HepG2 (cell line): ENCODE data around the gene CRISP3. TPM values are rescaled to one million over a fixed set of nuclear protein-coding genes. Genes with fewer than 3 reads are reported as not detected.

ENCODE experiments used
- ATAC-seq: fragments of 200-7000 bp; cut with Tn5 transposase; 3 replicates; pipeline ENCODE4 v1.9.1; 2020; ENCODE audit warnings: mild to moderate bottlenecking, moderate library complexity
- BruUV-seq: library from RNA; stranded (reverse); fragments of 400-500 nt; replicated peaks from 2 replicates; lab custom pipeline; 2021; lab: Mats Ljungman, UMichigan
- CTCF ChIA-PET: fragments of 300-600 bp; formaldehyde crosslinking; extraction: SDS; loops from one replicate; lab custom pipeline; 2021; ENCODE audit warnings: low total read pairs, inconsistent platforms, low intra/inter-chr PET ratio; lab: Yijun Ruan, JAX
- POLR2A ChIA-PET: fragments of 350-600 bp; sonication (Branson Sonifier 250); formaldehyde crosslinking; loops from one replicate; lab custom pipeline; 2020; ENCODE audit warnings: antibody characterized with exemption, inconsistent platforms; lab: Yijun Ruan, JAX
- DNase-seq: peaks from one replicate; pipeline ENCODE4 v3.0.0-alpha.2; 2015; ENCODE audit warnings: low spot score
- FAIRE-seq: peaks from 3 replicates; lab custom pipeline; 2011; peaks lifted over from hg19 to GRCh38; lab: Jason Lieb, UNC
- H2AFZ ChIP-seq: one replicate; pipeline ENCODE4 v1.6.1; 2011; ENCODE audit warnings: low read length, inconsistent platforms
- H3K27ac ChIP-seq: fragments of 300-600 bp; 3 replicates; pipeline ENCODE4 v1.8.0; 2011; ENCODE audit warnings: mixed run types, mild to moderate bottlenecking, mixed read lengths, low read length, inconsistent platforms; ENCODE audit not compliant: insufficient read depth; ENCODE audit errors: extremely low read length
- H3K27me3 ChIP-seq, 2 experiments: fragments of 200-600 bp in 1 of 2; 2 replicates in 1 of 2; 3 replicates in 1 of 2; pipeline versions ENCODE4 v1.6.0 to v1.8.0; 2011; ENCODE audit warnings: low read length in 2 of 2, mild to moderate bottlenecking in 2 of 2, moderate library complexity in 2 of 2, inconsistent platforms in 1 of 2; ENCODE audit not compliant: insufficient read depth in 2 of 2, control insufficient read depth in 1 of 2
- H3K36me3 ChIP-seq, 2 experiments: fragments of 200-600 bp in 1 of 2; replicated peaks in 1 of 2; 2 replicates in 1 of 2; 3 replicates in 1 of 2; pipeline versions ENCODE4 v1.5.1 to v1.8.0; 2011; ENCODE audit warnings: low read length in 2 of 2, inconsistent platforms in 1 of 2; ENCODE audit not compliant: insufficient read depth in 2 of 2, control insufficient read depth in 1 of 2
- H3K4me1 ChIP-seq: 2 replicates; pipeline ENCODE4 v1.5.1; 2012; ENCODE audit warnings: low read length, inconsistent platforms; ENCODE audit not compliant: insufficient read depth
- H3K4me2 ChIP-seq: 2 replicates; pipeline ENCODE4 v1.6.0; 2011; ENCODE audit warnings: low read depth, low read length, inconsistent platforms
- H3K4me3 ChIP-seq, 3 experiments: fragments of 200-600 bp in 1 of 3; sonication (generic), shearing (Covaris generic) in 1 of 3; replicated peaks in 1 of 3; 2 replicates each; pipeline ENCODE4 v1.5.1; 2011 to 2016; ENCODE audit warnings: low read length in 3 of 3, inconsistent platforms in 2 of 3, low read depth in 2 of 3, mild to moderate bottlenecking in 2 of 3, control low read depth in 1 of 3, mixed read lengths in 1 of 3; ENCODE audit not compliant: insufficient read depth in 1 of 3
- H3K79me2 ChIP-seq: one replicate; pipeline ENCODE4 v1.6.1; 2011; ENCODE audit warnings: low read length, inconsistent platforms; ENCODE audit not compliant: insufficient read depth
- H3K9ac ChIP-seq: 2 replicates; pipeline ENCODE4 v1.6.0; 2011; ENCODE audit warnings: mild to moderate bottlenecking, low read depth, low read length, inconsistent platforms; ENCODE audit not compliant: insufficient read depth
- H3K9me3 ChIP-seq: 2 replicates; pipeline ENCODE4 v1.5.1; 2012; ENCODE audit warnings: mild to moderate bottlenecking, low read length
- H4K20me1 ChIP-seq: 2 replicates; pipeline ENCODE4 v1.6.0; 2011; ENCODE audit warnings: inconsistent platforms, mild to moderate bottlenecking, low read length, moderate library complexity; ENCODE audit not compliant: insufficient read depth
- ATF7-NPFF ChIP-seq: sonication (generic); formaldehyde crosslinking; IDR thresholded peaks from 2 replicates; pipeline ENCODE4 v1.8.1; 2023; ENCODE audit warnings: mild to moderate bottlenecking, low read depth, missing genetic modification reagents, moderate library complexity
- FOXC1 ChIP-seq: sonication (generic); formaldehyde crosslinking; IDR thresholded peaks from 2 replicates; pipeline ENCODE4 v1.8.0; 2022; ENCODE audit warnings: mild to moderate bottlenecking, missing genetic modification reagents, borderline replicate concordance
- RELA ChIP-seq: sonication (generic); formaldehyde crosslinking; IDR thresholded peaks from 2 replicates; pipeline ENCODE4 v1.4.0; 2020; ENCODE audit warnings: missing genetic modification reagents
- RXRA ChIP-seq: sonication (generic); formaldehyde crosslinking; IDR thresholded peaks from 2 replicates; pipeline ENCODE4 v1.5.1; 2020; ENCODE audit warnings: missing genetic modification reagents
- SSRP1 ChIP-seq: IDR thresholded peaks from 2 replicates; pipeline ENCODE4 v1.6.1; 2016; ENCODE audit warnings: control low read depth
- ZEB1 ChIP-seq: IDR thresholded peaks from 2 replicates; pipeline ENCODE4 v1.6.1; 2012; ENCODE audit warnings: mild to moderate bottlenecking, low read depth, inconsistent platforms; ENCODE audit not compliant: insufficient replicate concordance
- in situ Hi-C: cut with HindIII; loops from 2 replicates; pipeline ENCODE4 v1.10.0; 2017; ENCODE audit warnings: low pct_unique_long_range_greater_than_20kb; ENCODE audit not compliant: extremely low pct_ligation_motif_present
- intact Hi-C: fragments of 100-400 bp; cut with micrococcal nuclease; formaldehyde crosslinking; loops from one replicate; pipeline ENCODE4 v1.10.0; 2022; ENCODE audit not compliant: unreplicated experiment
- polyA plus RNA-seq, 8 experiments: library from polyadenylated mRNA; depleted of rRNA in 3 of 8; stranded (reverse) in 7 of 8; unstranded in 1 of 8; fragments of >200 nt; fragmentation: Illumina TruSeq in 4 of 8; extraction: Trizol in 4 of 8; gene quantifications; 2 replicates each; pipeline versions ENCODE4 v1.2.1 to v1.2.3, GENCODE V29; 2011 to 2016; ENCODE audit warnings: low read depth in 4 of 8, missing spikeins in 1 of 8, mixed read lengths in 1 of 8; ENCODE audit not compliant: insufficient read depth in 1 of 8
- total RNA-seq, 5 experiments: library from RNA; depleted of rRNA; stranded (reverse); fragments of >200 nt; fragmentation: Illumina TruSeq; extraction: Trizol; gene quantifications; 2 replicates each; pipeline ENCODE4 v1.2.3, GENCODE V29; 2016; ENCODE audit warnings: low read depth in 1 of 5
- TF ChIP-seq, protein P1 (sequence below): sonication (generic); formaldehyde crosslinking; IDR thresholded peaks from 2 replicates; pipeline ENCODE4 v1.4.0; 2020; ENCODE audit warnings: missing genetic modification reagents
- TF ChIP-seq, protein P2 (sequence below): sonication (generic); formaldehyde crosslinking; IDR thresholded peaks from 2 replicates; pipeline ENCODE4 v1.4.0; 2020; ENCODE audit warnings: low read depth, mild to moderate bottlenecking, missing genetic modification reagents
- TF ChIP-seq, protein P3 (sequence below): sonication (generic); formaldehyde crosslinking; IDR thresholded peaks from 2 replicates; pipeline ENCODE4 v1.4.0; 2020; ENCODE audit warnings: missing genetic modification reagents, borderline replicate concordance
- TF ChIP-seq, protein P4 (sequence below): sonication (generic); formaldehyde crosslinking; IDR thresholded peaks from 2 replicates; pipeline ENCODE4 v1.5.1; 2020; ENCODE audit warnings: mild to moderate bottlenecking, missing genetic modification reagents, moderate library complexity
- TF ChIP-seq, protein P5 (sequence below): sonication (generic); formaldehyde crosslinking; conservative IDR thresholded peaks from 2 replicates; pipeline ENCODE4 v1.5.0; 2020; ENCODE audit warnings: missing genetic modification reagents
- TF ChIP-seq, protein P6 (sequence below): sonication (generic); IDR thresholded peaks from 2 replicates; pipeline ENCODE4 v1.6.1; 2016; ENCODE audit warnings: low read depth, borderline replicate concordance

CRISP3 gene
- total and polyA plus RNA-seq, 2 of the 13 experiments (the other 11 are each of a cell fraction or from before 2014, with no cell fraction given), result not detected

DNA sequence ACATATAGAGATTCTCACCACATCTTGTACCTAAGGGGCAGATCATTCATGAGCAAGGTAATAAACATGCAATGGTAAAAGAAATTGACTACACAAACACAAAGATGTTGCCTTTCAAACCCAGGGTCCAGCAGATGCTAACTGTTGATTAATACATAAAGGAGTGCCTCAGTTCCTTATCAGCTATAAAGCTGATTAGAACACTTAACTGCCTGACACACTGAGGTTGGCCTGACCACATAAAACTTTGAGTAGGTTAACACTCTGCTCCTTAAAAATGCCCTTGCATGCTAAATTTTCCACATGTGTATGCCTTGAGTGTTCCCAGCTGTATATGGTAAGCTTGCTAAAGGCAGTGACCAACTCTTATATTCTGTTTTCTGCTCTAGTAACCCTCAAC, 45.7 kb downstream of the CRISP3 start:
- ChIA-PET POLR2A (no interaction called here), CTCF (no interaction called here)
- no peak overlapping the region for H3K4me2 ChIP-seq
- H3K9ac ChIP-seq, result no peak overlapping the region
- no peak overlapping the region for H3K4me3 ChIP-seq
- FAIRE-seq (no peak), ATAC-seq (no peak), DNase-seq (no peak)
- intact Hi-C loops (loop anchor here (10.0 kb wide), 1 partner anchor 686 kb away; no protein-coding TSS in a partner anchor), in situ Hi-C loops (no loop called here)
- no peaks in the 10 kb centered on the region for H3K4me1 ChIP-seq
- no peaks in the 10 kb centered on the region for H3K79me2 ChIP-seq
- no peaks in the 10 kb centered on the region; the same call in 1 of the 2 replicates for H3K9me3 ChIP-seq
- no peaks in the 10 kb centered on the region for H3K27me3 ChIP-seq
- no TSS peak for BruUV-seq
- no peaks in the 10 kb centered on the region for H4K20me1 ChIP-seq
- H3K27ac ChIP-seq, result no peak overlapping the region
- no peak overlapping the region for H2AFZ ChIP-seq
- H3K36me3 ChIP-seq, result no peaks in the 10 kb centered on the region
- TF ChIP-seq ATF7-NPFF (no peak), SSRP1 (no peak), ZEB1 (no peak), RXRA (no peak), FOXC1 (CRISPR knock-in tag) (no peak), RELA (CRISPR knock-in tag) (no peak)
- TF ChIP-seq, protein P1, sequence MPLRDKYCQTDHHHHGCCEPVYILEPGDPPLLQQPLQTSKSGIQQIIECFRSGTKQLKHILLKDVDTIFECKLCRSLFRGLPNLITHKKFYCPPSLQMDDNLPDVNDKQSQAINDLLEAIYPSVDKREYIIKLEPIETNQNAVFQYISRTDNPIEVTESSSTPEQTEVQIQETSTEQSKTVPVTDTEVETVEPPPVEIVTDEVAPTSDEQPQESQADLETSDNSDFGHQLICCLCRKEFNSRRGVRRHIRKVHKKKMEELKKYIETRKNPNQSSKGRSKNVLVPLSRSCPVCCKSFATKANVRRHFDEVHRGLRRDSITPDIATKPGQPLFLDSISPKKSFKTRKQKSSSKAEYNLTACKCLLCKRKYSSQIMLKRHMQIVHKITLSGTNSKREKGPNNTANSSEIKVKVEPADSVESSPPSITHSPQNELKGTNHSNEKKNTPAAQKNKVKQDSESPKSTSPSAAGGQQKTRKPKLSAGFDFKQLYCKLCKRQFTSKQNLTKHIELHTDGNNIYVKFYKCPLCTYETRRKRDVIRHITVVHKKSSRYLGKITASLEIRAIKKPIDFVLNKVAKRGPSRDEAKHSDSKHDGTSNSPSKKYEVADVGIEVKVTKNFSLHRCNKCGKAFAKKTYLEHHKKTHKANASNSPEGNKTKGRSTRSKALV (CRISPR knock-in tag), result no peak
- TF ChIP-seq, protein P2, sequence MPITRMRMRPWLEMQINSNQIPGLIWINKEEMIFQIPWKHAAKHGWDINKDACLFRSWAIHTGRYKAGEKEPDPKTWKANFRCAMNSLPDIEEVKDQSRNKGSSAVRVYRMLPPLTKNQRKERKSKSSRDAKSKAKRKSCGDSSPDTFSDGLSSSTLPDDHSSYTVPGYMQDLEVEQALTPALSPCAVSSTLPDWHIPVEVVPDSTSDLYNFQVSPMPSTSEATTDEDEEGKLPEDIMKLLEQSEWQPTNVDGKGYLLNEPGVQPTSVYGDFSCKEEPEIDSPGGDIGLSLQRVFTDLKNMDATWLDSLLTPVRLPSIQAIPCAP (CRISPR knock-in tag), result no peak
- TF ChIP-seq, protein P3, sequence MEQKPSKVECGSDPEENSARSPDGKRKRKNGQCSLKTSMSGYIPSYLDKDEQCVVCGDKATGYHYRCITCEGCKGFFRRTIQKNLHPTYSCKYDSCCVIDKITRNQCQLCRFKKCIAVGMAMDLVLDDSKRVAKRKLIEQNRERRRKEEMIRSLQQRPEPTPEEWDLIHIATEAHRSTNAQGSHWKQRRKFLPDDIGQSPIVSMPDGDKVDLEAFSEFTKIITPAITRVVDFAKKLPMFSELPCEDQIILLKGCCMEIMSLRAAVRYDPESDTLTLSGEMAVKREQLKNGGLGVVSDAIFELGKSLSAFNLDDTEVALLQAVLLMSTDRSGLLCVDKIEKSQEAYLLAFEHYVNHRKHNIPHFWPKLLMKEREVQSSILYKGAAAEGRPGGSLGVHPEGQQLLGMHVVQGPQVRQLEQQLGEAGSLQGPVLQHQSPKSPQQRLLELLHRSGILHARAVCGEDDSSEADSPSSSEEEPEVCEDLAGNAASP (CRISPR knock-in tag), result no peak
- TF ChIP-seq, protein P4, sequence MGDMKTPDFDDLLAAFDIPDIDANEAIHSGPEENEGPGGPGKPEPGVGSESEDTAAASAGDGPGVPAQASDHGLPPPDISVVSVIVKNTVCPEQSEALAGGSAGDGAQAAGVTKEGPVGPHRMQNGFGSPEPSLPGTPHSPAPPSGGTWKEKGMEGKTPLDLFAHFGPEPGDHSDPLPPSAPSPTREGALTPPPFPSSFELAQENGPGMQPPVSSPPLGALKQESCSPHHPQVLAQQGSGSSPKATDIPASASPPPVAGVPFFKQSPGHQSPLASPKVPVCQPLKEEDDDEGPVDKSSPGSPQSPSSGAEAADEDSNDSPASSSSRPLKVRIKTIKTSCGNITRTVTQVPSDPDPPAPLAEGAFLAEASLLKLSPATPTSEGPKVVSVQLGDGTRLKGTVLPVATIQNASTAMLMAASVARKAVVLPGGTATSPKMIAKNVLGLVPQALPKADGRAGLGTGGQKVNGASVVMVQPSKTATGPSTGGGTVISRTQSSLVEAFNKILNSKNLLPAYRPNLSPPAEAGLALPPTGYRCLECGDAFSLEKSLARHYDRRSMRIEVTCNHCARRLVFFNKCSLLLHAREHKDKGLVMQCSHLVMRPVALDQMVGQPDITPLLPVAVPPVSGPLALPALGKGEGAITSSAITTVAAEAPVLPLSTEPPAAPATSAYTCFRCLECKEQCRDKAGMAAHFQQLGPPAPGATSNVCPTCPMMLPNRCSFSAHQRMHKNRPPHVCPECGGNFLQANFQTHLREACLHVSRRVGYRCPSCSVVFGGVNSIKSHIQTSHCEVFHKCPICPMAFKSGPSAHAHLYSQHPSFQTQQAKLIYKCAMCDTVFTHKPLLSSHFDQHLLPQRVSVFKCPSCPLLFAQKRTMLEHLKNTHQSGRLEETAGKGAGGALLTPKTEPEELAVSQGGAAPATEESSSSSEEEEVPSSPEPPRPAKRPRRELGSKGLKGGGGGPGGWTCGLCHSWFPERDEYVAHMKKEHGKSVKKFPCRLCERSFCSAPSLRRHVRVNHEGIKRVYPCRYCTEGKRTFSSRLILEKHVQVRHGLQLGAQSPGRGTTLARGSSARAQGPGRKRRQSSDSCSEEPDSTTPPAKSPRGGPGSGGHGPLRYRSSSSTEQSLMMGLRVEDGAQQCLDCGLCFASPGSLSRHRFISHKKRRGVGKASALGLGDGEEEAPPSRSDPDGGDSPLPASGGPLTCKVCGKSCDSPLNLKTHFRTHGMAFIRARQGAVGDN (CRISPR knock-in tag), result no peak
- TF ChIP-seq, protein P5, sequence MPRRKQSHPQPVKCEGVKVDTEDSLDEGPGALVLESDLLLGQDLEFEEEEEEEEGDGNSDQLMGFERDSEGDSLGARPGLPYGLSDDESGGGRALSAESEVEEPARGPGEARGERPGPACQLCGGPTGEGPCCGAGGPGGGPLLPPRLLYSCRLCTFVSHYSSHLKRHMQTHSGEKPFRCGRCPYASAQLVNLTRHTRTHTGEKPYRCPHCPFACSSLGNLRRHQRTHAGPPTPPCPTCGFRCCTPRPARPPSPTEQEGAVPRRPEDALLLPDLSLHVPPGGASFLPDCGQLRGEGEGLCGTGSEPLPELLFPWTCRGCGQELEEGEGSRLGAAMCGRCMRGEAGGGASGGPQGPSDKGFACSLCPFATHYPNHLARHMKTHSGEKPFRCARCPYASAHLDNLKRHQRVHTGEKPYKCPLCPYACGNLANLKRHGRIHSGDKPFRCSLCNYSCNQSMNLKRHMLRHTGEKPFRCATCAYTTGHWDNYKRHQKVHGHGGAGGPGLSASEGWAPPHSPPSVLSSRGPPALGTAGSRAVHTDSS (CRISPR knock-in tag), result no peak
- TF ChIP-seq, protein P6, sequence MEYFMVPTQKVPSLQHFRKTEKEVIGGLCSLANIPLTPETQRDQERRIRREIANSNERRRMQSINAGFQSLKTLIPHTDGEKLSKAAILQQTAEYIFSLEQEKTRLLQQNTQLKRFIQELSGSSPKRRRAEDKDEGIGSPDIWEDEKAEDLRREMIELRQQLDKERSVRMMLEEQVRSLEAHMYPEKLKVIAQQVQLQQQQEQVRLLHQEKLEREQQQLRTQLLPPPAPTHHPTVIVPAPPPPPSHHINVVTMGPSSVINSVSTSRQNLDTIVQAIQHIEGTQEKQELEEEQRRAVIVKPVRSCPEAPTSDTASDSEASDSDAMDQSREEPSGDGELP, result no peak
